IPS-18a (cell line): Measurements from ENCODE around the gene BRD4.

Experiments used
- H3K27ac ChIP-seq: one replicate; pipeline ENCODE4 v1.5.1; 2013; ENCODE audit warnings: low read length
- H3K27me3 ChIP-seq: one replicate; pipeline ENCODE4 v1.6.1; 2013; ENCODE audit warnings: mild to moderate bottlenecking, low read length; ENCODE audit not compliant: control insufficient read depth, insufficient read depth
- H3K36me3 ChIP-seq: one replicate; pipeline ENCODE4 v1.6.1; 2013; ENCODE audit warnings: low read depth, low read length; ENCODE audit not compliant: control insufficient read depth
- H3K4me1 ChIP-seq: one replicate; pipeline ENCODE4 v1.6.1; 2013; ENCODE audit warnings: low read depth, low read length; ENCODE audit not compliant: control insufficient read depth
- H3K4me3 ChIP-seq: one replicate; pipeline ENCODE4 v1.5.1; 2013; ENCODE audit warnings: low read length
- H3K9ac ChIP-seq: one replicate; pipeline ENCODE4 v1.6.1; 2013; ENCODE audit warnings: mild to moderate bottlenecking, low read length, moderate library complexity
- H3K9me3 ChIP-seq: one replicate; pipeline ENCODE4 v1.6.1; 2013; ENCODE audit warnings: low read depth, low read length; ENCODE audit not compliant: control insufficient read depth

BRD4 gene

GRCh38 chr19:15332311-15332996 is at the start of gene BRD4:
BRD4 (minus strand) TSS chr19:15332539; CDS start chr19:15273099, 59,440 bp downstream.
- no peaks in the 10 kb centered on the region for H3K27me3 ChIP-seq
- H3K27ac ChIP-seq = peak within 1 kb of the TSS; percentile 52
- H3K9me3 ChIP-seq = no peaks in the 10 kb centered on the region
- H3K4me1 ChIP-seq = peaks cover 13% of the 10 kb centered on the region
- peak within 1 kb of the TSS; percentile 83 for H3K9ac ChIP-seq
- H3K4me3 ChIP-seq = peak within 1 kb of the TSS; percentile 94
- no peaks in the 10 kb centered on the region for H3K36me3 ChIP-seq

GRCh38 chr19:15381864-15382263 is 49.5 kb upstream of the BRD4 start:
- Histone ChIP-seq H3K36me3 (peaks cover 5% of the 10 kb centered on the region), H3K4me1 (peaks cover 11% of the 10 kb centered on the region), H3K9me3 (no peaks in the 10 kb centered on the region), H3K27ac (no peak overlapping the region), H3K27me3 (no peaks in the 10 kb centered on the region), H3K9ac (no peak overlapping the region), H3K4me3 (no peak overlapping the region)

DNA sequence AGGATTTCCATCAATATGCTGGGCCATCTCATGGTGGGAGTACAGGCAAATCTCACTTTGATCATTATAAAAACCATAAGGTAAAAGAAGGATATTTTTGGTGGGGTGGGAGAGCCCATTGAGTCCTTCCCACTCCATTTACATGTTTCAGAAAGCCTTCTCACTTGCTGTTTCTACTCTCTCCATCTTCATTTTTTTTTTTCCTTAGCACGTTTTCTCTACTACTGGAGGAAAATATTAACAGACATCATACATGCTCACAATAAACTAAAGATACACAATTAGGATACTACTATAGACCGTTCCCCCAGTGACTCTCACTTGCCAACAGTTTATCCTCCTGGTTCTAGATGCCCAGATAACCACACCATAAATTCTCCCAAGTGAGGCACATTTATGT is 49.1 kb upstream of the BRD4 start:
- Histone ChIP-seq H3K4me3 (peak overlapping the region; percentile 80), H3K4me1 (peaks cover 11% of the 10 kb centered on the region), H3K27me3 (no peaks in the 10 kb centered on the region), H3K9ac (no peak overlapping the region), H3K36me3 (peaks cover 3% of the 10 kb centered on the region), H3K27ac (no peak overlapping the region), H3K9me3 (no peaks in the 10 kb centered on the region)

DNA sequence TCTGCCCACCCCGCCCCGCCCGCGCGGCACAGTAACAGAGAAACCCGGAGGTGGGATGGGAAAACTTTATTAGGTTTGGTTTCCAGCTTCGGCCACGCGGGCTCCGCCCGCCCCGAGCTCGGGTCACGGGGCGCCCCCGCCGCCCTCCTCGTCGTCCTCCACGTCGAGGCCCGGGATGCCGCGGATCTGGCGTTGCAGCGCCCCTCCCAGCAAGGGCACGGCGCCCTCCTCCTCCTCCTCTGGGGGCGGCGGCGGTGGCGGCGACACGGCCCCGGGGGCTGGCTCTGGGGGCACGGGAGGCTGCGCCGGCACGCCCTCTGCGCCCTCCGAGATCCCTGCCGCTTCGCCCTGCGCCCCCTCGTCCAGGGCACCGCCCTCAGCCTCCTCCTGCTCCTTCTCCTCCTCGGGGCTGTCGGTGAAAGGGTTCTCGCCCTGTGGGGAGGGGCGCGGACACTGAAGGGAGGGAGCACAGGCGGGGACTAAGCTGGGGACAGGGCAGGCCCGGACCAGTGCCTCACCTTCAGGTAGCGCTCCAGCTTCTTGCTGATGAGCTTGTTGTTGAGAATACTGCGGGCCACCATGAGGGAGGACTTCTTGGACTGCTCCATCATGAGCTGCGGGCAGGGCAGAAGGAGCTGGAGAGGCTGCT is 47.8 kb upstream of the BRD4 start:
- Histone ChIP-seq H3K4me3 (peak overlapping the region; percentile 80), H3K4me1 (peaks cover 11% of the 10 kb centered on the region), H3K9me3 (no peaks in the 10 kb centered on the region), H3K27ac (no peak overlapping the region), H3K9ac (peak overlapping the region; percentile 77), H3K27me3 (no peaks in the 10 kb centered on the region), H3K36me3 (peaks cover 3% of the 10 kb centered on the region)

GRCh38 chr19:15379083-15379998 is 47.0 kb upstream of the BRD4 start, which contains the start of gene AKAP8:
AKAP8 (minus strand) TSS chr19:15379787; CDS start chr19:15379731, 56 bp downstream.
- Histone ChIP-seq H3K9me3 (no peaks in the 10 kb centered on the region), H3K27ac (peak within 1 kb of the TSS; percentile 85), H3K4me3 (peak within 1 kb of the TSS; percentile 100), H3K4me1 (peaks cover 11% of the 10 kb centered on the region), H3K36me3 (peaks cover 3% of the 10 kb centered on the region), H3K27me3 (no peaks in the 10 kb centered on the region), H3K9ac (peak within 1 kb of the TSS; percentile 96)

DNA sequence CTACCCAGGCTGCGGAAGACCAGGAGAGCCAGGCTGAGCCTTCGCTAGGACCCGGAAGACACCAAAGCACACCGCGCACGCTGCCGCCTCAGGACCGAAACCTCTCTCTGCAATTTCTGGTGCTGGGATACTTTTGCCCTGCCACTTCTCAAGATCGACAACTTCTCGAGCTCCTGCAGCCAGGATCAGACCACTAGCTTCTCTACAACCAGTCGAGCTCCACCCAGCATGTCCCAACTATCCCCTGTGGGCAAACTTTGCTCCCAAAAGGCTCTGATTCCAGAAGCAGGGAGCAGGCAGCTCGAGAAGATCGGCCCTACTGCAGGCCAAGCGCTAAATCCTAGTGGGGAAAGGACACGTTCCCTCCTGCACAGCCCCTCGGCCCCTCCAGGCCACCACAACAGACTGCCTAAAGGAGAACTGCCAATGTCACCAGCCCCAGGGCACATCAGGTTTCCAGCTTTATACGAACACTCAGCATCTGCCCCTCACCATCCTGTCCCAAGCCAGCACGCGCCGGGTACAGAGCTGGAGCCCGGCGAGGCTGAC is 46.3 kb upstream of the BRD4 start:
- Histone ChIP-seq H3K4me3 (peak overlapping the region; percentile 100), H3K9ac (peak overlapping the region; percentile 96), H3K9me3 (no peaks in the 10 kb centered on the region), H3K4me1 (peaks cover 11% of the 10 kb centered on the region), H3K27ac (peak overlapping the region; percentile 85), H3K27me3 (no peaks in the 10 kb centered on the region), H3K36me3 (peaks cover 3% of the 10 kb centered on the region)

DNA sequence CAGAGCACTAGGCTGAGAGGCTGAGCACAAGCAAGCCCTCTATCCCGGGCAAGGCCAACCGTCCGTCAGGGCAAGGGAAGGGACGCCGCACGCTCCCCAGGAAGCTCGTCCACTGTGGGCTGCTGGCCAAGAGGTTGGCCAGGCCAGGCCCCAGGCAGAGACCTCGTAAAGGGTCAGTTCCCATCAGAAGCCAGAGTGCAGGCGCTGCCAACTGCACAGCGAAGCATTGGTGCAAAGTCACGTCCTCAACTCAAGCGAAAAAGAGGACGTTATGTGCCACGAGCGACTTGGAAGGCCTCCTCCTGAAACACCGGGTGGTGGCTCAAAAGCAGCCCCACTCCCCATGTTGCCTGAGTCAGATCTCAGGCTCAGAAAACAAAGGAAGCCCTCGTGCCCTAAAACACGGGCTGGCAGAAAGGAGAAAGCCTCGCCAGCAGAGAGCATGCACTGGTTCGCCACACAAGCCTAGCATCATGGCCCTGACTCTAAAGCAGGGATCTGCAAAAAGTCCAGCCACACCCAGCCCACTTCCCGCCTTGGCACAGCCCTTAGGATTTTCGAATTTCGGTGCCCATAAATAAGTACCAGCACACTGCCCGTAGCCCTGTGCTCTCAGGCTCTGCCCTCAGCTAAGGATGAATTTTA is 42.6 kb upstream of the BRD4 start:
- Histone ChIP-seq H3K4me3 (no peak overlapping the region), H3K9ac (no peak overlapping the region), H3K9me3 (no peaks in the 10 kb centered on the region), H3K4me1 (peaks cover 4% of the 10 kb centered on the region), H3K27me3 (no peaks in the 10 kb centered on the region), H3K36me3 (peaks cover 28% of the 10 kb centered on the region), H3K27ac (no peak overlapping the region)

DNA sequence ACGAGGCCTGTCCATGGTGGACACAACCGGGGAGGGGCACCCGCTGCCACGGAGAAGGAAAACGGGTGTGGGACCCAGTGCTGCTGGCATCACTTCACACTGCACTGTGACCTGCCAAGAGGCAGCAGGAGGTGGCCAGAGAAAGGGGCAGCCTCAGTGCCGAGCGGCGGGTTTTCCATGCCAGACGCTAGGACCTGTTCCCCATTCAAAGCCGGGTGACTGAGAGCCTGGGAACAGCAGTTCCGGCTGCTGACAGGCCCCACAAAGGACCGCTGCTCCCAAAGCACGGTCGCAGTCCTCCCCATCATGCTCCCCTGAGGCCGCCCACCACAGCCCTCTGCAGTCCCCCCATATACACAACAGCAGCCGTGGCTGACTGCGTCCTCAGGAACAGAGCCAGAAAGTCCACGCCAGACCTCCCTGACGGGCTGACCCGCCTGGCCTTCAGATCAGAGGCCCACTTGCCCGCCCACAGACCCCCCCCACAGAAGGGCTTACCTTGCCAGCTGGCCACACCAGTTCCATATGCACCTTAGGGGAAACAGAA is 41.8 kb upstream of the BRD4 start:
- Histone ChIP-seq H3K36me3 (peaks cover 35% of the 10 kb centered on the region), H3K9ac (no peak overlapping the region)

DNA sequence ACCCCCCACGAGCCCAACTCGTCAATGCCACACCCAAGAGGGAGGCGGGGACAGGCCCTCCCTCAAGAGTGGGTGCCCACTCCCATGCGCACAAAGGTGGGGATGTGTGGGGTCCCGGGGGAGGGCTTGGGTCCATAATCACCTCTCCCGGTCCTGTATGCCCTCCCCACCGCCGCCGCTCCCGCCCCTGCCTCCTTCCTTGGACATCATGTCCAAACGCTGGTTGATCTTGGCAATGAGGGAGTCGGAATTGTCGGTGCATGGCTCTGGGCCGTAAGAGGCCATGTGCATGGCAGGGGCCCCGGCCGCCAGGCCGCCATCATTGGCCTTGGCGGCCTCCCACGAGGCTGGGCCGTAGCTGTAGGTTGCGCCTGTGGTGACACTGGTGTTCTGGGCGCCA is 41.3 kb upstream of the BRD4 start:
- H3K36me3 ChIP-seq = peaks cover 39% of the 10 kb centered on the region
- H3K4me3 ChIP-seq = no peak overlapping the region
- H3K27ac ChIP-seq = no peak overlapping the region
- H3K9ac ChIP-seq = no peak overlapping the region
- peaks cover 4% of the 10 kb centered on the region for H3K4me1 ChIP-seq
- no peaks in the 10 kb centered on the region for H3K27me3 ChIP-seq
- H3K9me3 ChIP-seq = no peaks in the 10 kb centered on the region

More for the DNA sequence above, 41.8 kb upstream of the BRD4 start:
- Histone ChIP-seq H3K4me3 (no peak overlapping the region), H3K4me1 (peaks cover 4% of the 10 kb centered on the region), H3K27me3 (no peaks in the 10 kb centered on the region), H3K9me3 (no peaks in the 10 kb centered on the region), H3K27ac (no peak overlapping the region)

DNA sequence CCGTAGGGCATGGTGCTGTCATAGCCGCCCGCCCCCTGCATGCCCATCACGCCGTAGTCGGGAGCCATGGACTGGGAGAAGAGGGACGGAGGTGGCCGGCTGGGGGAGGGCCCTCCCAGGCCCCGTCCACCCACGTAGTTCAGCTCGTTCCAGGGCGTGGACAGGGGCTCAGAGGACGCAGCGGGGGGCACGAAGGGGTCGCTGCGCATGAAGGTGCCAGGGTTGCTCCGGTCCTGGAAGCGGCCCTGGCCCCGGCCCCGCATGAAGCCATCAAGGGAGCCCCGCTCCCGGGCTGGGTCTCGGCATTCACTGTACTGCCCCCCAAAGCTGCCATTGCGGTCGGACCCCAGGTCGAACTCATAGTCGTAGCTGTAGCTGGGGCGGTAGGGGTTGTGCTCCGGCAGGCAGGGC is 40.6 kb upstream of the BRD4 start:
- Histone ChIP-seq H3K9ac (no peak overlapping the region), H3K4me1 (peaks cover 1% of the 10 kb centered on the region), H3K36me3 (peaks cover 46% of the 10 kb centered on the region)

More for the DNA sequence above, 40.6 kb upstream of the BRD4 start:
- H3K4me3 ChIP-seq = no peak overlapping the region
- H3K9me3 ChIP-seq = no peaks in the 10 kb centered on the region
- no peak overlapping the region for H3K27ac ChIP-seq
- no peaks in the 10 kb centered on the region for H3K27me3 ChIP-seq
